ENCODE results near the gene BET1L. TPM values are rescaled to one million over a fixed set of nuclear protein-coding genes. Genes with fewer than 3 reads are reported as not detected.
"Not testable (repeated sequence)": the region's sequence is repeated elsewhere in the genome, so short reads cannot be mapped to it uniquely, and the experiment has no call there.

The BET1L gene
- total and polyA plus RNA-seq, 10 of the 15 experiments (the other 5 are each of a cell fraction or from before 2014, with no cell fraction given): 6.7 to 55.4 (median 39.7) TPM

DNA sequence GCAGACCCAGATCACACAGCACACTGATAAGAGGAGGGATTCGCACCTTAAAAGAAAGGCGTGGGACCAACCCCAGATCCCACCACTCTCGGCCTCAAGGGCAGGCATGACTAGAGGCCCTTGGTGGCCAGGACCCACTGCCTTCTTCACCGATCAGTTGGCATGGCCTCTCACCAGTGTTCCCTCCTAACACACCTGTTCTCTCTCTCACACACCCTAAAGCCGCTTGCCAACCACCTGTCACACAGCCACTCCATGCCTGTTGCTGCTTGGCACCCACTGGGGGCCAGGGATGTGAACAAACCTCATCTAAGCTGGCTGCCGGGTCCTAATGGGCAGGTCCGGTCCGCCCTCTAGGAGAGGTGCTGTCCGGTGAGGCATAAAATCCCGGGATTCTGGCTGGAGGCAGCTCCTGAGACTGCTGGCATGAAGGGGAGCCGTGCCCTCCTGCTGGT lies 14.5 kb downstream of the BET1L start, which contains the start of gene SCGB1C1:
Gene SCGB1C1 (plus strand): TSS at position 405 of the 455 bp plus-strand sequence. CDS start 22 bp downstream, at position 427.
- H3K4me1 ChIP-seq (ENCODE audit: control insufficient read depth, insufficient read depth, low read length); H2AFZ ChIP-seq (ENCODE audit: control insufficient read depth, low read depth, low read length); POLR2A ChIA-PET; in situ Hi-C loops (cut with MboI); intact Hi-C loops (cut with micrococcal nuclease; ENCODE audit: unreplicated experiment); H3K9ac ChIP-seq (ENCODE audit: control insufficient read depth, insufficient read depth, low read length); SMC1A ChIA-PET (ENCODE audit: uncharacterized antibody, unreplicated experiment); H3K36me3 ChIP-seq (ENCODE audit: control insufficient read depth in 2 of 2, insufficient read depth in 2 of 2, low read length in 1 of 2); BruUV-seq (replicated peaks); H3K4me3 ChIP-seq; DNase-seq (ENCODE audit: low read depth, low spot score); FAIRE-seq; RAD21 ChIA-PET (ENCODE audit: unreplicated experiment); H4K20me1 ChIP-seq (ENCODE audit: control insufficient read depth, insufficient read depth); H3K4me2 ChIP-seq (ENCODE audit: control insufficient read depth, insufficient read depth); H3K27ac ChIP-seq (ENCODE audit: control insufficient read depth, insufficient read depth); H3K9me3 ChIP-seq (replicated peaks; ENCODE audit: control insufficient read depth, insufficient read depth, low read length); ATAC-seq; CTCF ChIA-PET; H3K27me3 ChIP-seq (replicated peaks in 1 of 2; ENCODE audit: control insufficient read depth in 2 of 2, insufficient read depth in 2 of 2, low read length in 1 of 2); H3K79me2 ChIP-seq (ENCODE audit: control insufficient read depth, insufficient read depth, low read length): not testable (repeated sequence)
- 69% methylated on average over 3 of the region's 11 CpGs for WGBS (ENCODE audit: insufficient coverage, insufficient replicate concordance, low lambda C conversion rate, missing lambda C conversion rate)

- H3K4me1 ChIP-seq (ENCODE audit: control insufficient read depth, insufficient read depth, low read length); CTCF ChIA-PET; H3K4me3 ChIP-seq; in situ Hi-C loops (cut with MboI); DNase-seq (ENCODE audit: low read depth, low spot score); H3K27ac ChIP-seq (ENCODE audit: control insufficient read depth, insufficient read depth); H3K4me2 ChIP-seq (ENCODE audit: control insufficient read depth, insufficient read depth); H4K20me1 ChIP-seq (ENCODE audit: control insufficient read depth, insufficient read depth); H3K27me3 ChIP-seq (replicated peaks in 1 of 2; ENCODE audit: control insufficient read depth in 2 of 2, insufficient read depth in 2 of 2, low read length in 1 of 2); H3K9me3 ChIP-seq (replicated peaks; ENCODE audit: control insufficient read depth, insufficient read depth, low read length); H3K79me2 ChIP-seq (ENCODE audit: control insufficient read depth, insufficient read depth, low read length); POLR2A ChIA-PET; H3K9ac ChIP-seq (ENCODE audit: control insufficient read depth, insufficient read depth, low read length); RAD21 ChIA-PET (ENCODE audit: unreplicated experiment); intact Hi-C loops (cut with micrococcal nuclease; ENCODE audit: unreplicated experiment); BruUV-seq (replicated peaks); H3K36me3 ChIP-seq (ENCODE audit: control insufficient read depth in 2 of 2, insufficient read depth in 2 of 2, low read length in 1 of 2); H2AFZ ChIP-seq (ENCODE audit: control insufficient read depth, low read depth, low read length); SMC1A ChIA-PET (ENCODE audit: uncharacterized antibody, unreplicated experiment): not testable (repeated sequence)
- WGBS (ENCODE audit: insufficient coverage, insufficient replicate concordance, low lambda C conversion rate, missing lambda C conversion rate): 23% methylated on average over 4 of the region's 8 CpGs
- FAIRE-seq (peak; percentile 97), ATAC-seq (peak; percentile 66)
- TF ChIP-seq CTCF (IDR thresholded peaks at IDR 0.05 in 2 of 3, conservative IDR thresholded peaks at IDR 0.05 in 1 of 3; ENCODE audit: control insufficient read depth in 2 of 3, extremely low read depth in 1 of 3, insufficient read depth in 1 of 3, low read depth in 3 of 3, low read length in 3 of 3): 0 out of 6 replicates have a peak, but pooled peaks of 1 of the 3 experiments have one; percentile 12
Observed at GRCh38 chr11:191490-192478, 15.4 kb downstream of the BET1L start.

DNA sequence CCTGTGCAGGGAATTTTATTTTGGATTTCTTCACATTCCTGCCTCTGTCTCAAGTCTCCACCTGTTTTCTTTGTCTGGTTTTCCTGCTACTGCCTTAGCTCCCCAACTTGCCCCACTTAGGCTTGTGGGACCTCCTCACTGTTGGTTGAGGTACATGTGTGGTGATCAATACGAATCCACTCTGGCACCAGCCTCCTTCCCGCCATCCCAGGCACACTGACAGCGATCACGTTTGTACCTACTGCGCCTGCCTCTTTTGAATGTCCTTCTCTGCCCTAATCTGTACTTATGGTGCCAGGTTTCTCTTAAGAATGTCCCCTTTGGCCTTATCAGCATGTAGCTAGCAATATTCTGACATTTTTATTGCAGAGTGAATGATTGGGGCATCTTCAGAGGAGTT lies 16.7 kb downstream of the BET1L start:
- H3K4me2 ChIP-seq (ENCODE audit: control insufficient read depth, insufficient read depth); in situ Hi-C loops (cut with MboI); H4K20me1 ChIP-seq (ENCODE audit: control insufficient read depth, insufficient read depth); RAD21 ChIA-PET (ENCODE audit: unreplicated experiment); FAIRE-seq; intact Hi-C loops (cut with micrococcal nuclease; ENCODE audit: unreplicated experiment); SMC1A ChIA-PET (ENCODE audit: uncharacterized antibody, unreplicated experiment); H3K9ac ChIP-seq (ENCODE audit: control insufficient read depth, insufficient read depth, low read length); H3K4me1 ChIP-seq (ENCODE audit: control insufficient read depth, insufficient read depth, low read length); H3K27me3 ChIP-seq (replicated peaks in 1 of 2; ENCODE audit: control insufficient read depth in 2 of 2, insufficient read depth in 2 of 2, low read length in 1 of 2); DNase-seq (ENCODE audit: low read depth, low spot score); H3K4me3 ChIP-seq; H3K9me3 ChIP-seq (replicated peaks; ENCODE audit: control insufficient read depth, insufficient read depth, low read length); H3K36me3 ChIP-seq (ENCODE audit: control insufficient read depth in 2 of 2, insufficient read depth in 2 of 2, low read length in 1 of 2); ATAC-seq; H3K27ac ChIP-seq (ENCODE audit: control insufficient read depth, insufficient read depth); POLR2A ChIA-PET; H2AFZ ChIP-seq (ENCODE audit: control insufficient read depth, low read depth, low read length); H3K79me2 ChIP-seq (ENCODE audit: control insufficient read depth, insufficient read depth, low read length); BruUV-seq (replicated peaks): not testable (repeated sequence)
- 69% methylated on average over 5 of the region's 5 CpGs for WGBS (ENCODE audit: insufficient coverage, insufficient replicate concordance, low lambda C conversion rate, missing lambda C conversion rate)
- CTCF ChIA-PET: interaction anchor here (0.6 kb wide), 1 partner anchor 81 kb away, joined by 3 read pairs; no protein-coding TSS in a partner anchor

Measured in GM12878 (cell line).